Glomerular endothelial cell (primary cell): ENCODE results near the gene SEMA3C. TPM values are rescaled to one million over a fixed set of nuclear protein-coding genes. Genes with fewer than 3 reads are reported as not detected.

ENCODE experiments used
- DNase-seq: peaks from one replicate; pipeline ENCODE4 v3.0.0-alpha.2; 2011; ENCODE audit warnings: low read depth, low spot score; ENCODE audit errors: extremely low read depth
- total RNA-seq: library from RNA; depleted of rRNA; stranded (reverse); fragments of >200 nt; gene quantifications from 2 replicates; pipeline ENCODE4 v1.2.3, GENCODE V29; 2015

The SEMA3C gene
- total RNA-seq, 1 donor from 2014 or later, result 8.6 TPM

DNA sequence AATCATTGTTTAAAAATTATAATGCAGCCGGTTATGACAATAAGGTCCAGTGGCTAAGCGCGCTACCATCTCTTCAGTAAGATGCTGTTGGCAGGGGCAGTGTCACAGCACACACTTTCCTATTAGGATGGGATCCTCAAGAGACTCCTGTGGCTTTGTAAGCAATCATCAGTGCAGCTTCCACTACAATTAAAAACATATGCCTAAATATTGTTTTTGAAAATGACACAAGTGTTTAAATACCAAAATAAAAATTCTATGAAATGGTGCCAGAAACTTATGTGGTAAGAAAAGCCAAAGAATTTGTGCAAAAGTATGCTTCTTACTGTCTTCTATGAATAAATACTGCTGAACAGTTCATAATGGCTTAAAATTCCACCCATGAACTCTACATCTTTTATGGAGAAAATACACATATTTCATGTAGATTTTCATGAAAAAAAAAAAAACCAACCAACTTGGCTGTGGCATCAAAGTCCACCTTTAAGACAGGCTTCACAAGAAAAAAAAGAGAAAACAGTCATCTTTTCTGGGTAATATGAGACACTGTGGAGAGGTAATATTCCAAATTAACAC, 132.8 kb downstream of the SEMA3C start:
- no peak for DNase-seq

DNA sequence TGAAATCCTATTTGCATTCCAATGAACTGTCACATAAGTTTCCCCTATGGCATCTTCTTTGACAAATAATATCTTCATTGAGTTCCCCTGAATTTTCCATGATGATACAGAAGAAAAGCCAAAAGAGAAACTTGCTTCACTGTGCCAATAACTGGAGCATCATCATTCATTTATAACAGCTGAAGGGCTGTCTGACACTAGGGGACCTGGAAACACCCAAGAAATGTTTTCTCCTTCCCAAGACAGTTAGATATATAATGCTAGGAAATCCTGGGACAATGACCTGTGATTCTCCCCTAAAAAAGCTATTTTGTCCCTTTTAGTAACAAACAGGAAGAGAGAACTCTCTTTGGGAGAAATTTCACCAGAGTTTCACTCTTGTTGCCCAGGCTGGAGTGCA, 133.6 kb downstream of the SEMA3C start:
- DNase-seq, result no peak

DNA sequence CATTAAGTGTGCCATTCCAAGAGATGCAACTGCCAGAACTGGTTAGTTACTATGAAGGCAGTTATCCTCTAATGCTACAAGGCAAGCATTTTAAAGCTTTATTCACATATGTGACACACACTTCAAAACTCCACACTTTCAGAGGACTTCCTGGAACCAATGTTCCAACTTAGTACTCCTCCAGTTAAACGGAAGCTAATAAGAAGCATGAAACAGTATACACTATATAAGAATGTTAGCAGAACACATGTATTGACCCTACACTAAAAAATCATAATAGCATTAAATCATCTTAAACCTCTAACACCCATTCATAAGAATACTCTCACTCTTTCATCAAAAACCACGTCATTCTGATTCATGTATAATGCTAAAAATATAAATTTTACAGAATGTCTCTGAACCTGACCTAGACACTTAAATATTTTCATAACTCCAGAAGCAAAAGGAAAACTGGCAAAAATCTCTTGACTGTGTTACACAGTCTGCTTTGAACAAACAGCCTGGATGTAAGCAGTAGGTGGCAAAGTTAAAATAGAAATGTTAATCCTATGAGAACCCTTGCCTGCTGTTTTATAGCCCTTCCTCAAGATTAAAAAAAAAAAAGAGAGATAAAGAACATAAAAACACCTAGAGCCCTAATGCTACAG, 135.0 kb downstream of the SEMA3C start:
- no peak for DNase-seq

DNA sequence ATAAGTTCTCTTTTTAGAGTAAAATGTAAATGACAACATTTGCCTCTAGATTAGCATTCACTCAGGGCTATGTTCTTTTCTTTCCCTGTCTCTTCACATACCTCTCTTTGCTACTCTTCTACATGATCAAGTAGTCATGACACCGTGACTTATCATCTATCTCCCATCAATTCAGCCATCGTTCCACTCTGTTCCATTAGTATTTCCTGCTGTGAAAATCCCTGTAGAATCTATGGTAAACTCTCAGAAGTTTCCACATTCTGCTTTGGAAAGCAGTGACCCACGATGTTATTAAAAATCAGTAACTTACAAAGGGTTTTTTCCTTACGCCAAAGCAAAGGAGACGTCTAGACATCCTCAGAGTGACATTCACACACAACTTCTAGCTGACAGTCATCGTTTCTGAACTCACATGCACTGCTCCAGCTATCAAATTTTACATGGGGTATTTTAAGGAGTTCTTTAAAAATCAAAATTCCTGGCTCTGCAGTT, 135.6 kb downstream of the SEMA3C start:
- DNase-seq, result no peak

DNA sequence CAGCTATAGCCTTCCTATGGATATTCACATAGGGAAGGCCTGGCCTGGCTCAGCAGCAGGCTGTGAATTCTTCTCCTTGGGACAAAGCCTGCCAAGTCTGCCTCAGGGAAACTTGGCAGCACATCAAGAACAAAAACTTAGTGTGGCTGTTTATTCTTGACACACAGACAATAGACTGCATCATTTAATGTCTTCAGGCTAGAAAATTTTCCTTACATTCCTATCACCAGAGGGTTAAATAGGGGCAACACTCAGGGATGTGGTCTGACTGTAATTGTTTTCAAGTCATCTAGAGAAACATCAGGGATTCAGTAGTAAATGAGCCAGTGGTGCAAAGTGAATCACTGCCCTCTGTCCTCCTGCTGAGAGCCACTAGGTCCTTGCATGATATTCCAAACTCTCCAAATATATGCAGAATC, 137.3 kb downstream of the SEMA3C start:
- peak; percentile 47 for DNase-seq

DNA sequence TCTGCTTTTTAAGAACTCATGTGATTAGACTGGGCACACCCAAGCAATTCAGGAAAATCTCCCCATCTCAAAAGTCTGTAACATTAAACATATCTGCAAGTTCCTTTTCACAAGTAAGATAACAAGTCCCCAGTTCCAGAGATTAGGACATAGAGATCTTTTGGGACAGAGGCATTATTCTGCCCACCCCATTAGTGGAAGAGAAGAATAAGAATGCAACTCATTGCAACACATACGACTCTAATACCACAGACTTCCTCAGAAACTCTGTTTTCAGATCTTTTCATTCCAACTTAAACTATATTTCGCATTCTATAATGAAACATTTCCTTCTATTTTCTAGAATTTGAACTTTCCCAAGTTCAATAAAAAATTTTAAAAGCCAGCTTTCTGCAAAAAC, 137.7 kb downstream of the SEMA3C start:
- DNase-seq, result no peak

DNA sequence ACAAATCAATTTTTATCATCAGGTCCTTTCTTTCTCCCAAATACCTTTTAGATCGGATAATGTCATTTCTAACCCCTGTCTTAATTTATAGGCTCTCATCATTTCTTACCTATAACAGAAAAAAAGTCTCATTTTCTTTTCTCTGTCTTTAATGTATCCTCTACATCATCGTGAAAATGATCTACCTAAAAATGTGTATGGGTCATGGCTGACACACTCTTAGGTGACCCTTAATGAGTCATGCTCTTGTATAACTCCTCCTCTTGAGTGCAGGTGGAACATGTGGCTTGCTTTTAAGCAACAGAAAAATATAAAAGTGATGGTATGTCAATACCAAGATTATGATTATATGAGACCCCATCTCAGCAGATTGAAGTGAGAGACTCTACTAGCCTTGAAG, 139.4 kb downstream of the SEMA3C start:
- no peak for DNase-seq

DNA sequence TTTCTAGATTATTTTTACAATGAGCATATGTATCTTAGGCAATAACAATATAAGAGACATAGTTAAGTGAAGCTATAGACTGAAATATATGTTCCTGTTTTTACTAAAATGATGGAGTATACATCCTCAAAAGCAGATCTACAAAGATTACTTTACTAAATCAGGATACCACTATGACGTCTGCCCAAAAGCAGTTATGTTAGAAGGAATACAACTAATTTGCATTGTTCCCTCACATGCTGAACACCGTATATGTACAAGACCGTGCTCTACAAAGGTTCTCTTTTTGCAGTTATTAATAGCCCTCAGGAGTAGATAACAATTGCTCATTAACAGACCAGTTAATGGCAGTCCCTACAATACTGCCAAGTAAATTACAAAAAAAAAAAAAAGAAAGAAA, 143.0 kb downstream of the SEMA3C start:
- DNase-seq, result no peak

DNA sequence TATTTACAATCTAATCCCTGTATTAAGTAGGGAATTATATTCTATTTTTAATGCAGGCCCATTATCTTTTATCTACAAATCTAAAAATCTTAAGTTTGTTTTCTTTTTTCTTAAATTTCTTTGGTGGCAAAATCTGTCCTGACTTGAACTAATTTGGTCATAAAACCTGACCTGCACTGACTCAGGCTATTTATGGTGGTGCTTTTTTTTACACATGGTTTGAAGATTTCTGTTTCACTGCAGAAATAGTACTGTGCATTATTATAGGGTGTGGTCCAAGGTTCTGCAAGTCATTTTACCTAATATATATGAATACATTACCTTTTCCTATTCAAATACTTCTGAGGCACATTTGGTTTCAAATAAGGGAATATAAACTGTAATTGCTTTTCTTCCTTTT, 143.4 kb downstream of the SEMA3C start:
- no peak for DNase-seq

DNA sequence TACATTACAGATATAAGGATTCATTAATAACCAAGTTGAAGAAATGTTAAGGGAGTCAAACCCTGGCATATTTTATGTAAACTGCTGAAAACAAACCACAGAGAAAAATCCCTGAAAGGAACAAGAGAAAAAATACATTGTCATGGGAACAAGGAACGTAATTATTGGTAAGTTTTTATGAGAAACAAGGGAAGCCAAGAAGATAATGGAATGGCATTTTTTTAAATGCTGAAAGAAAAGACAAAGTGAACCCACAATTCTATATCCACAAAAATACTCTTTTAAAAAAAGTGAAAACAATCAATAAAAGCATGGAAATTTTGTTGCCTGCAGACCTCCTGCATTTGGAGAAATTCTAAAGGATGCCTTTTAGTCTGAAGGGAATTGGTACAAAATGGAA, 144.0 kb downstream of the SEMA3C start:
- no peak for DNase-seq

DNA sequence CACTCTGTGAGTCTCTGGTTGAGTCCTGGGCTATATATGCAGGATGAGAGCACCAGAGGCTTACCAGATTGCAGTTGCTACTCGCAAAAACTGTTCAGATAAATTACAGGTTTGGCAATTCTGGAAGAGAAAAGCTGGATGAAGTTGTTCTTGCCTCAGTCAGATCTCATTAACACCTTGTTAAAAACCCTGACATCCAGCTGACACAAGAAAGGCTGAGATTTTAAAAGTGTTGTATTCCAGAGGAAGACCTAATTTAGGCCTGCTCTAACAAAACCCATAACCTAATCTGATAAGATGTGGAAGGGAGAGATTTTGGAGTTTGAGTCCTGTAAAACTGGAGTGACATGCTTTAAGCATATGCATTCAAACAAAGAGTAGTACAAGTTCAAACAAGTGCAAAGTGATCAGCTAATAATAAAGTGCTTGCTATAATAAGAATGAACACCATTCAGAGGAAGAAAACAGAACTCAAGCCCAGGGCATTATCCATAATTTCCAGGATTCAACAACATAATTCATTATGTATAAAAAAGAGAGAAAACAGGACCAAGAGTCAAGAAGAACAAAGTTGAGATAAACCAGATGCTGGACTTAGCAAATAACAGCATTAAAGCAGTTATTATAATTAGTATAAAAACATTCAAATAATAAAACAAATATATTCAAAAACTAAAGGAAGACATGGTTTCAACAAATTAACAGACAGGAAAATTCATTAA, 144.9 kb downstream of the SEMA3C start:
- no peak for DNase-seq

DNA sequence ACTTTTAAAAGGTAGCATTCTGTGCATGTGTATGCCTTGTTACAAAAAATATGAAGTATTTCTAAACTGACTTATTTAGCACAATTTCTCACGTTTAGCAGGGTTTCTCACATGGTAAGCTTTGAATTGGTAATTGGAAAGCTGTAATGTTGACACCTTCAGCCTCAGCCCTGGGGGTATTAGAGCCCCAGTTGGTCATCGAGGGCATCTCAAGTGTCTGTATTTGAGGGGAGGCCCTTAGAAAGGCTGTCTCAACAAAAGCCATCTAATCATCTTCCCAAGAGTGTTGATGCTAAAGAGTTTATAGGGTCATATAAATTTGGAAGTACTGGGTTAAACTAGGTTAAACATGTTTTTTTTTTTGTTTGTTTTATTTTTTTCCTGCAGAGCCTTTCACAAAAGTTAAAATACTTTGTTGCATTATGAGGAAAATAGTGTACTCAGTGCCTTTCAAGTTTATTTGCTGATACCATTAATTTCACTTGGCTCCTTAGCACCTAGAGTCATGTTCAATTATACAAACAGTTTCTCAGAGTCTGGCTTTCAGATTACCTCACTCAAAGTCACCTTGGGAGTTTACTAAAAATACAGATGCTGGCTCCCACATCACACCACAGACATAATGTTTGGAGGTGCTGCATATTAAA, 146.4 kb downstream of the SEMA3C start:
- no peak for DNase-seq

DNA sequence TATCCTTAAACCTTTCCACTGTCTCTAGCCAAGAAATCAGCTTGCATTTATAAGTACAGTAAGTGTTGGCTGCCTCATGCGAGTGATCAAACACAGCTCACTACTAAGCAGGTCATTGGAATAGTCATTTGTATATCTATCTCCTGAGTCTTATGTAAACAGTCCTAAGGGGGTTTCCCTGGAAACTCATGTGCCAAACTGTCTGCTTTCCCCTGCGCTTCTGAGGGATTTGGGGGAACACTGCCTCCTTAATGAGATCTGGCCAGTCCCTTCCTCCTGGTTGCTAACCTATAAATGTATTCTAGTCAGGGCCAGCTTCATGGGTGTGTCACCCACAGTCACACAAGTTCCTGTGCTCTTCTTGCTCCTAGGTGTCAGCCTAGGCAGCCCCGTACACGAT, 147.3 kb downstream of the SEMA3C start:
- DNase-seq, result no peak

DNA sequence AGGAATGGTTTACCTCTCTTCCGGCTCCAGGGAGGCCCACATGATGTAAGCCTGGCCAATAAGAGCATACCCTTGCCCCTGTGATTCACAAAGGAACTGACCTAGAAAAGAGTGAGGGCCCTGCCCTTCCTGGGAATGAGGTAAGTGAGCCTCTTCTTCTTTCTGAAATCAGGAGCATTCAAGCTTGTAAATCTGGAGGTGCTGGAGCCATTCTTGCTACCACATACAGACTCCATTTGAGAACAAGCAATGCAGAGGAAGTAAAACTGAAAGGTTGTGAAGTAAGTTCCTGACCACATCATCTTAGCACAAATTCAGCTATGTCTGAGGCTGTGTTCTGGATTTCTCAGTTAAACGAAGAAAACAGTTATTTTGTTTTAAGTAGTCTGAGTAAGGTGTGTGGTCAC, 148.2 kb downstream of the SEMA3C start:
- DNase-seq, result no peak

DNA sequence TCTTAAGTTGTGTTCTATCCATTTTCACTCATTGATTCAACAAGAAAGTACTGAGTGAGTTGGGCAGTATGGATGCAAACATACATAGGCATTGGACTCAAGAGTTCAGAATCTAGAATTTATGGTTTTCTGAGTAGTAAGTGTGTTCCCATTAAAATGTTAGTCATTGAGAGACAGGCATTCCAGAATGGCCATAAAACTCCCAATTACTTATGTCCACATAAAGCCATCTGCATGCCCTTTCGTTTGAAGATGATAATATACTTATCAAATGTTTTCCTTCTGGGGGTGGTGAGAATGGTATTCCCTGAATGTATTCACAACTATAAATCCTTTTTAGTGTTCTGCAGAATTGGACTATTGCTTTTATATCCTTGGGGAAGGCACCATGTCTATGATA, 148.8 kb downstream of the SEMA3C start:
- no peak for DNase-seq

DNA sequence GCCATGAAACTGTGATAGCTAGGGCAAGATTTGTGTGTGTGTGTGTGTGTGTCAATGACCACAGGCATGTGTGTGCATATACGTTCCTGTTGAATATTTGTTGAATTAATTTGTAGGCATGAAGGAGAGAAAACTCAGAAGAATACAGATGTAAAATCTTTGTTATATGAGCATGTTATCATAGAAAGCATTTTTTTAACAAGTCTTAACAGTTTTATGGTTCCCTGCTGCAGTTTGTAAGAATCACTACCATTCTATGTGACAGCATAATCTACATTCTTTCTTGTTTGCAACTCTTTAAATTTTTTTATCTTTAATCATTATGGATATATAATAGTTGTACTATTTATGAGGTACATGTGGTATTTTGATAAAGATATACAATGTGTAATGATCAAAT, 150.1 kb downstream of the SEMA3C start:
- no peak for DNase-seq

DNA sequence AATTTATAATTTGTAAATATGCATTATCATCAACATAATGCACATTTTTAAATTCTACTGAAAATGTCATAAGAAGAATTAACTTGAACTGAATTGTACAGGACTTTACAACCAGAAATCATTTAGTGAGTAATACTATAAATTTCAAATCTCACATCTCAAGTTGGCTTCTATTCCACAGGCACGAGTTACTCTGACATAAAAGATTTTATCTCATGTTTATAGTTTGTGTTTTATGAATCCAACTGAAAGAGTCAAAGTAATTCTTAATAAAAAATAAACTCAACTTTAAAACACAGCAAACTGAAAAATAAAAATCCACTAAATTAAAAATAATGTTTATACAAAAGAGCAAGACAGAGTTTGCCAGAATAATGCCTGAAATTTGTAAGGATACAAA, 151.2 kb downstream of the SEMA3C start:
- DNase-seq, result no peak

DNA sequence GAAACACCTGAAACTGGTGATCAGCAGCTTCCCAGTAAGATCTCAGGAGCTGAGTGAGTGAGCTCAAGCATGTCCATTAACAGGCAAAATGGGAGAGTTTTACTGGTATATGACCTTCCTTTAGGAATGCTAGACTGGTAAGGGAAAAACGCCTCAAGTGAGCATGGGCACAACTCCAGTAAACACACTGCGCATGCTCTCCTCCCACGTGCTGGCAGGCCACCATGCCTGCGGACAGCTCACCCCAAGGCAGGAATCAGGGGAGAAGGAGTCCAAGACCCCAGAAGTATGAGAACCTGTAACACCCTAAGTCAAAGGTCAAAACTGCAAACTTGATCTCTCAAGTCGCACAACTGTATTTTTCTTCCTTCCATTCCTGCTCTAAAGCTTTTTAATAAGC, 152.1 kb downstream of the SEMA3C start:
- no peak for DNase-seq

DNA sequence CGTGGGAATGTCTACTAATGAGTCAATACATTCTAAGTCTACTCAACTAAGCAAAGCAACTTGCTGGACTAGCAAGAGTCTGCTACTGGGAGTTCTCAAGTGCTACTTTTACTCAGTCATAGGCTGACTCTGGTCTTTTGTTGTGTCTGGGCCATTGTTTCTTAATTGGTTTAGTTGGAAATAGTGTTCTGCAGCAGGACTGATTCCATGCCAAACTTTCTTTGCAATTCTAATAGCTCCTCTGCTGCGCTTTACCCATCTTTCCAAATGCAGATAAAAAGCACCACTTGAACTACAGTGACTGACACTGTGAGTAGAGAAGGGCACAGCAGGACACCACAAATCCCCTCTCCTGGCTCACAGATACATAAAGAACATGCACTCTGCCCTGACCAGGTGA, 154.7 kb downstream of the SEMA3C start:
- no peak for DNase-seq

DNA sequence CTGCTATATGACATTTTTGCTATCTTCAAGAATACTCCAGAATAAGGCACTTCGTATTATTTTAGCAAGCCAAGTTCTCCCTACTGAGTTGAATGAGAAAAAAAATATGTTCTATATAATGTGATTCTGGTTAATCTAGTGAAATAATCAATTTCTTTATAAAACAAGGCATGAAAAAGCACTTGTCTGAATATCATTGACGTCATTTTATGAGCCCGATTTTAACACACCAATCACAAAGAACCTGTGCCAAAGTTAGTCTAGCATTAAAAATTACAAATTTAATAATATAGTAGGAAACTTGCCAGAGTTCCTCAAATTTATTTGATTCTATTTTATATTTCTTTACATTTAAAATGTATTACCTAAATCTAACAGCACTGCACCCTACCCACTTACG, 155.1 kb downstream of the SEMA3C start:
- no peak for DNase-seq

DNA sequence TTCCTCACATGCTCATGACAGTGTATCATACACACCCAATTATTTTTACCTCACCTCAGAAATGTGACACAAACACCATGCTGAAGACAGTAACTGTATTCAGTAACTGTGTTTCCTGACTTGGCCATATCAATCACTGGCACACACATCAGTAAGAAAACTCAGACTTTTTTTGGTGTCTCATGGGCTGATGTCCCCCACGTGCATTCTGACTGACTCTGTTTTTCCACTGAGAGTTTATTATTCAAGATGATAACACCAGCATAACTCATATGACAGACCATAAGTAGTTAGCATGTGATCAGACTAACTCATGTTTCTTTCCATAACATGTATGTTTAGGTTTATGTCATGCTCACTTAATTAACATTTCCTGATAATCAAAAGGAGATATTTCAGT, 155.6 kb downstream of the SEMA3C start:
- no peak for DNase-seq

DNA sequence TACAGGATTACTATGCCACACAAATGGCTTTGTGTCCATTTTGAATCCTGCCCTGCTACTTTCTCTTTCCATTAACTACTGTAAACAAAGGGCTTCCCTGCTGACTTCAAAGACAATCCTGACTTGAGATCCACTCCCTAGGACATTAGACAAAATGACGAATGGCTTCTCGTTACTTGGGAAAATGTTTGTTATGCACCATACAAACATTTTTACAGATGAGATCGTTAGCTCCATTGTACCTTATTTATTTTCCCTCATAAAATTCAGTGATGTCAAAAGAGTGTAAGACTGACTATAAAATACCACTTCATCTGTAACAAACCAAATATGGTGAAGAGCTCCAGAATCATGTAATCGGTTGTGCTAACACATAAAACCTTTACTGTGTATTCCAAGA, 158.6 kb downstream of the SEMA3C start:
- no peak for DNase-seq
